Neuron (in vitro differentiated cells): ENCODE results near the gene LRPAP1.
"Not testable (repeated sequence)": the region's sequence is repeated elsewhere in the genome, so short reads cannot be mapped to it uniquely, and the experiment has no call there.

Experiments used
- H2AFZ ChIP-seq: one replicate; pipeline ENCODE4 v1.6.1; 2013; ENCODE audit warnings: low read depth, mild to moderate bottlenecking, inconsistent platforms, low read length, moderate library complexity
- H3K27me3 ChIP-seq: one replicate; pipeline ENCODE4 v1.6.1; 2013; ENCODE audit warnings: low read length; ENCODE audit not compliant: insufficient read depth
- H3K36me3 ChIP-seq: one replicate; pipeline ENCODE4 v1.6.1; 2013; ENCODE audit warnings: low read length; ENCODE audit not compliant: insufficient read depth
- H3K4me1 ChIP-seq: one replicate; pipeline ENCODE4 v1.6.1; 2013; ENCODE audit warnings: low read length; ENCODE audit not compliant: insufficient read depth
- H3K4me3 ChIP-seq: 2 replicates; pipeline ENCODE4 v1.5.1; 2013; ENCODE audit warnings: mild to moderate bottlenecking, low read length, moderate library complexity
- H3K9me3 ChIP-seq: one replicate; pipeline ENCODE4 v1.6.1; 2013; ENCODE audit warnings: low read length

Gene LRPAP1

DNA sequence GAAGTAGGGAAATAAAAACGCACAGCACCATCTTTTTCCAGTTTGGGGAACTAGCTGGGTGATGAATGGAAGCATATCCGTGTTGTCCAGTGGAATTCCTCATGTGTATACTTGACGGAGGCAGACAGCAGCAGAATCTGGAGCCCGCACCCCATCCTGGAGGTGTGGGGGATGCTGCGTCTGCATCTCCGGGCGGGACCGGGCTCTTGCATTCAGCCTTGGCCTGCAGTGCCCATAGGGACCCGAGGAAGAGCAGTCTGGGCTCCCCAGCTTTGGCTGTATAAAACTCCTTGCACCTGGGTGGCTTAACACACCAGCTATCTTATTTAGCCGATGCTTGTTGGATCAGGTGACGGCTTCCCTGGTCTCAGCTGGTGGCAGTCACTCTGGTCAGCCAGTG is 39.7 kb upstream of the LRPAP1 start:
- Histone ChIP-seq H3K36me3 (no peaks in the 10 kb centered on the region), H3K27me3 (peaks cover 7% of the 10 kb centered on the region), H2AFZ (no peak overlapping the region), H3K9me3 (no peaks in the 10 kb centered on the region), H3K4me1 (no peaks in the 10 kb centered on the region), H3K4me3 (no peak overlapping the region)

DNA sequence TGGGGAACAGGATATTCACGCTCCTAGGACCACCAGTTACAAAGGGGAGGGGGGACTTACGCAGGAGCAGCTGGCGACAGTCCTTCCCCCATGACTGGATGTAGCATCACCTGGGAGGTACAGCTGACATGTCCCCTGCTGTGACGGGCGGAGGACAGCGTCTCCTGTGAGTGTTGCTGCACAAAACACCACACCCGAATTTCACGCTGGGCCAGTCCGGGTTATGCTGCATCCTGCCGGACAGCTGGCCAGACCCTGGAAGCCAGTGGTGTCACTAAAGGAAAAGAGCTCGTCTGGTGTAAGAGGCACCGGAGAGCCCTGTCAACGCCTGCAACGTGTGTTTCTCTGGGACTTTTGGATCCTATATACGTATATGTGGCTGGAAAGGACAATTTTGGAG is 38.7 kb upstream of the LRPAP1 start:
- not testable (repeated sequence) for H3K4me1 ChIP-seq, H3K36me3 ChIP-seq, H2AFZ ChIP-seq, H3K4me3 ChIP-seq, H3K9me3 ChIP-seq, H3K27me3 ChIP-seq

GRCh38 chr4:3569611-3570010 is 37.4 kb upstream of the LRPAP1 start:
- not testable (repeated sequence) for H3K27me3 ChIP-seq, H3K4me1 ChIP-seq, H3K36me3 ChIP-seq, H3K4me3 ChIP-seq, H2AFZ ChIP-seq, H3K9me3 ChIP-seq

- H3K4me1 ChIP-seq, H3K4me3 ChIP-seq, H2AFZ ChIP-seq, H3K36me3 ChIP-seq, H3K27me3 ChIP-seq, H3K9me3 ChIP-seq: not testable (repeated sequence)
Measured at GRCh38 chr4:3566701-3567100, 34.5 kb upstream of the LRPAP1 start.

GRCh38 chr4:3566301-3566700 is 34.1 kb upstream of the LRPAP1 start:
- H2AFZ ChIP-seq, H3K4me3 ChIP-seq, H3K36me3 ChIP-seq, H3K4me1 ChIP-seq, H3K27me3 ChIP-seq, H3K9me3 ChIP-seq: not testable (repeated sequence)

GRCh38 chr4:3564948-3565347 is 32.7 kb upstream of the LRPAP1 start:
- H3K4me1 ChIP-seq, H3K9me3 ChIP-seq, H2AFZ ChIP-seq, H3K36me3 ChIP-seq, H3K4me3 ChIP-seq, H3K27me3 ChIP-seq: not testable (repeated sequence)

DNA sequence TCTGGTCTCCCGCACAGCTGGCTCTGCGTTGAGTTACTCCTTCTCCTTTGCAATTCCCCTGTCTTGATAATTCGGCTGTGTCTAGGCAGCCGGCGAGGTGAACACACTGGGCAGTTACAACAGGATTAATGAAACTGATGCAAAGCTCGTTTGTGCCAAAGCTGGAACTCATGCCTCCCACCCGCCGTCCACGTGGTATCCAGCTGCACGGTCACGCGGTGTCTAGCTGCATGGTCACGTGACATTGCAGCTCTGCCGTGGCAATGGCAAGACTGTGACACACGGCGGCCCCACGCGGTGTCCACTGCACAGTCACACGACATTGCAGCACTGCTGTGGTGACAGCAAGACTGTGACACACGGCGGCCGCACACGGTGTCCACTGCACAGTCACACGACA is 31.2 kb upstream of the LRPAP1 start:
- Histone ChIP-seq H2AFZ (no peak overlapping the region), H3K9me3 (no peaks in the 10 kb centered on the region), H3K27me3 (no peaks in the 10 kb centered on the region), H3K4me3 (no peak overlapping the region), H3K4me1 (no peaks in the 10 kb centered on the region), H3K36me3 (no peaks in the 10 kb centered on the region)

DNA sequence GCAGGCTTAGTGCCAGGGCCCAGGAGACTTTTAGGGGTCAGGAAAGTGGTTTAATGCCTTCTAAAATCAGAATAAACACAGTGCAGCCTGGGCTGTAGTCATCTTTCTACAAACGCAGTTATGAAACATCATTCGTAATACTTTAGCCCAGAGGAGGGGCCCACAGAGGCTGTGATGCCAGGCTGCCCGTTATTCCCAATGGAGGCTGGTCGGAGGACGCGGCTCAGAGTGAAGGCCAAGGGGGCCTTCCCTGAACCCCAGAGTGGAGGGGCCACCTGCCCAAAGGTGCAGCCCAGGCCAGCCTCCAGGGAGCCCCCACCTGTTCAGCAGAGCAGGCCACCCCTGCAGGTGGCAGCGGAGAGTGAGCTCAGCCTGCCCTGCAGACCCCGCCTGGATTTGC is 29.9 kb upstream of the LRPAP1 start:
- not testable (repeated sequence) for H3K4me3 ChIP-seq, H3K27me3 ChIP-seq, H3K4me1 ChIP-seq, H2AFZ ChIP-seq, H3K9me3 ChIP-seq, H3K36me3 ChIP-seq

GRCh38 chr4:3560465-3560864 is 28.2 kb upstream of the LRPAP1 start:
- H3K4me3 ChIP-seq, H3K4me1 ChIP-seq, H2AFZ ChIP-seq, H3K36me3 ChIP-seq, H3K27me3 ChIP-seq, H3K9me3 ChIP-seq: not testable (repeated sequence)

DNA sequence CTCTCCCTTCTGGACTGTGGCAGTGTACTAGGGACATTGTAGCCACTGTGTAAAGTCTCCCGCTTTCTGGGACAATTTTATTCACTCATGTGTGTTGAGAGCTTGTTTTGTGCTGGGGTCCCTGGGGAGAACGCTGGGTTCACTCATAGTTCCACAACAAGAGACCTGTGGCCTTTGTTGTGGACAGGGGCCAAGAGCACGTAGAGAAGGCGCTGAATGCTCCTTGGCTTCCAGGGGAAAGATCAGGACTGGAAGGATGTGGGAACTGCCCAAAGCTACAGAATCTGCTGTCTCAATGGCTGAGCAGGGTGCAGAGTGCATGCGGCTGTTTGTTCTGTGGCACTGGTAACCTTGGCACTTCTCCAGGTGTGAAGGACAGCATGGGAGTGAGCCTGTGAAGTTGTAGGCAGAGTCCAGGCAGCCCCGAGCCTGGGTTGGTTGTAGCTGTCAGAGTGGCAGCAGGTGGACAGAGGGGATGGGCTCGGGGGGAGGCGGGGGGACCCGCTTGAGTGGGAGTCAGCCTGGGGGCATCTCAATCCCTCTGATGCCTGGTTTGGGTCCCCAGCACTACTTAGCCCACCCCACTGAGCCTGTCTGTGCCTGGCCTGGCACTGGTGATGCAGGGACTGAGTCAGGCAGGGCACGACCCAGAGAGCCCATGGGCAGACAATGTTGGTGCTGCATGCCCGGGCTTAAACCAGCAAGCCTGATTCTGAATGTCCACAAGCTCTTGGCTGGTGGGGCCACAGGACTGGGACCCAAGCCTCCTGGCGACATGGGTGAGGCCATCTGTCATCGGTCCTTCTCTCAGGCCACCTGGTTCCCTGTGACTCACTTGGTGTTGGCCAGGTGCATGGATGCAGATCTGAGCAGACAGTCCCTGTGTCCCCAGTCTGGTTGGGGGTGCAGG is 27.4 kb upstream of the LRPAP1 start:
- H3K27me3 ChIP-seq, H3K36me3 ChIP-seq, H3K4me1 ChIP-seq, H3K4me3 ChIP-seq, H3K9me3 ChIP-seq, H2AFZ ChIP-seq: not testable (repeated sequence)

- not testable (repeated sequence) for H3K36me3 ChIP-seq
Measured at GRCh38 chr4:3558514-3558836, 26.3 kb upstream of the LRPAP1 start.

GRCh38 chr4:3557676-3558513 is 25.7 kb upstream of the LRPAP1 start:
- H3K27me3 ChIP-seq, H3K9me3 ChIP-seq, H3K4me1 ChIP-seq, H2AFZ ChIP-seq, H3K36me3 ChIP-seq, H3K4me3 ChIP-seq: not testable (repeated sequence)

More at GRCh38 chr4:3558514-3558836, 26.3 kb upstream of the LRPAP1 start:
- H3K27me3 ChIP-seq, H3K4me3 ChIP-seq, H3K9me3 ChIP-seq, H2AFZ ChIP-seq, H3K4me1 ChIP-seq: not testable (repeated sequence)

- not testable (repeated sequence) for H2AFZ ChIP-seq, H3K4me1 ChIP-seq, H3K9me3 ChIP-seq, H3K27me3 ChIP-seq, H3K36me3 ChIP-seq, H3K4me3 ChIP-seq
Measured at GRCh38 chr4:3557088-3557492, 24.9 kb upstream of the LRPAP1 start.
